GM12874 (cell line): ENCODE data around the gene CCDC15.

Source experiments
- CTCF ChIP-seq: IDR thresholded peaks from 2 replicates; pipeline ENCODE4 v1.5.1; 2011; ENCODE audit warnings: low read depth, mild to moderate bottlenecking, control low read depth, low read length, moderate library complexity; ENCODE audit not compliant: insufficient read depth

The CCDC15 gene

GRCh38 chr11:125062931-125063428 is 109.0 kb downstream of the CCDC15 start, which contains the start of gene SLC37A2:
Gene SLC37A2 (plus strand): TSS chr11:125063305. CDS start chr11:125063368, 63 bp downstream.
- TF ChIP-seq CTCF: 0 out of 2 replicates have a peak, but pooled peaks have one; percentile 19

GRCh38 chr11:125063429-125064043 is 109.5 kb downstream of the CCDC15 start:
- TF ChIP-seq CTCF: no peak

- no peak for TF ChIP-seq CTCF
These were observed 110.1 kb downstream of the CCDC15 start for GRCh38 chr11:125064070-125064469.

- no peak for TF ChIP-seq CTCF
These were observed 114.4 kb downstream of the CCDC15 start for GRCh38 chr11:125068368-125068767.

GRCh38 chr11:125069008-125069407 is 115.0 kb downstream of the CCDC15 start:
- TF ChIP-seq CTCF: no peak

GRCh38 chr11:125069796-125070195 is 115.8 kb downstream of the CCDC15 start:
- no peak for TF ChIP-seq CTCF

- TF ChIP-seq CTCF: no peak
These were observed 116.8 kb downstream of the CCDC15 start for GRCh38 chr11:125070699-125071254.
